Ishikawa (cell line): ENCODE measurements around the gene SMIM35.

Source experiments
- EGR1 ChIP-seq: IDR thresholded peaks from 2 replicates; pipeline ENCODE4 v1.6.1; 2012
- MAX ChIP-seq: IDR thresholded peaks from 2 replicates; pipeline ENCODE4 v1.6.1; 2012
- NFIC ChIP-seq: IDR thresholded peaks from 2 replicates; pipeline ENCODE4 v1.6.1; 2012
- RAD21 ChIP-seq: IDR thresholded peaks from 2 replicates; pipeline ENCODE4 v1.6.1; 2012; ENCODE audit warnings: low read depth
- TCF12 ChIP-seq: IDR thresholded peaks from 2 replicates; pipeline ENCODE4 v1.6.1; 2012; ENCODE audit warnings: low read depth
- YY1 ChIP-seq: IDR thresholded peaks from 2 replicates; pipeline ENCODE4 v1.6.1; 2012; ENCODE audit warnings: low read depth
- TF ChIP-seq, protein P1 (sequence below): IDR thresholded peaks from 2 replicates; pipeline ENCODE4 v1.6.1; 2012; ENCODE audit warnings: low read depth, mild to moderate bottlenecking

DNA sequence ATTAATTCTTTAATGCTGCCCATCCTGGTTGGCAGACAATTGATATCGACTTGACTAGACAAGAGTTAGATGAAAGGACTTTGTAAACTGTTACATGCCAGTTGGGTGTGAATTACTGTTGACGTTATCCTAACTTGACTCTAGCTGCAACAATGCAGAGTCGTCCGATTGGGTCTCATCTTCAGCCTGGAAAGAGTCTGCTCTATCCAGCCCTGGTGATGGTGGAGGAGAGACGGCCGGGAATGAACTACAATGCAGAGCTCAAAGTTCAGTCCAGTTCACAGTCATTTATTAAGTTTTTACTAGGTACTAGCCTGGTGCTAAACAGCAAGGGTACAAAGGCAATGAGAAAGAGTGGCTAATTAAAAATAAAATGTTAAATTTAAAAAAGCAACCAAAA, 4.9 kb upstream of the SMIM35 start:
- TF ChIP-seq EGR1 (no peak), RAD21 (no peak), YY1 (no peak), NFIC (no peak), MAX (no peak), TCF12 (no peak)
- TF ChIP-seq, protein P1, sequence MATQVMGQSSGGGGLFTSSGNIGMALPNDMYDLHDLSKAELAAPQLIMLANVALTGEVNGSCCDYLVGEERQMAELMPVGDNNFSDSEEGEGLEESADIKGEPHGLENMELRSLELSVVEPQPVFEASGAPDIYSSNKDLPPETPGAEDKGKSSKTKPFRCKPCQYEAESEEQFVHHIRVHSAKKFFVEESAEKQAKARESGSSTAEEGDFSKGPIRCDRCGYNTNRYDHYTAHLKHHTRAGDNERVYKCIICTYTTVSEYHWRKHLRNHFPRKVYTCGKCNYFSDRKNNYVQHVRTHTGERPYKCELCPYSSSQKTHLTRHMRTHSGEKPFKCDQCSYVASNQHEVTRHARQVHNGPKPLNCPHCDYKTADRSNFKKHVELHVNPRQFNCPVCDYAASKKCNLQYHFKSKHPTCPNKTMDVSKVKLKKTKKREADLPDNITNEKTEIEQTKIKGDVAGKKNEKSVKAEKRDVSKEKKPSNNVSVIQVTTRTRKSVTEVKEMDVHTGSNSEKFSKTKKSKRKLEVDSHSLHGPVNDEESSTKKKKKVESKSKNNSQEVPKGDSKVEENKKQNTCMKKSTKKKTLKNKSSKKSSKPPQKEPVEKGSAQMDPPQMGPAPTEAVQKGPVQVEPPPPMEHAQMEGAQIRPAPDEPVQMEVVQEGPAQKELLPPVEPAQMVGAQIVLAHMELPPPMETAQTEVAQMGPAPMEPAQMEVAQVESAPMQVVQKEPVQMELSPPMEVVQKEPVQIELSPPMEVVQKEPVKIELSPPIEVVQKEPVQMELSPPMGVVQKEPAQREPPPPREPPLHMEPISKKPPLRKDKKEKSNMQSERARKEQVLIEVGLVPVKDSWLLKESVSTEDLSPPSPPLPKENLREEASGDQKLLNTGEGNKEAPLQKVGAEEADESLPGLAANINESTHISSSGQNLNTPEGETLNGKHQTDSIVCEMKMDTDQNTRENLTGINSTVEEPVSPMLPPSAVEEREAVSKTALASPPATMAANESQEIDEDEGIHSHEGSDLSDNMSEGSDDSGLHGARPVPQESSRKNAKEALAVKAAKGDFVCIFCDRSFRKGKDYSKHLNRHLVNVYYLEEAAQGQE: no peak
